Stimulated activated CD4-positive, alpha-beta T cell treated with anti-CD3 and anti-CD28 coated beads, Interleukin-12 subunit alpha, Interleukin-12 subunit beta, amount 100 ng/mL, for 48 hours (primary cell): ENCODE results near the gene CCDC192.
"Not testable (repeated sequence)": the region's sequence is repeated elsewhere in the genome, so short reads cannot be mapped to it uniquely, and the experiment has no call there.

ENCODE experiments used
- DNase-seq, 3 donors: peaks; one replicate each; pipeline ENCODE4 v3.0.0-alpha.2; 2020; ENCODE audit warnings: low read depth in 2 of 3, low spot score in 1 of 3

The CCDC192 gene

GRCh38 chr5:127702926-127703561 is at the start of gene CCDC192:
Gene CCDC192 (plus strand): TSS chr5:127703391. CDS start chr5:127703446, 55 bp downstream.
- no peak for DNase-seq

GRCh38 chr5:127656825-127657224 is 46.4 kb upstream of the CCDC192 start:
- DNase-seq = no peak

GRCh38 chr5:127660047-127660733 is 43.0 kb upstream of the CCDC192 start:
- no peak for DNase-seq

- no peak for DNase-seq
Measured at GRCh38 chr5:127664093-127664492, 39.1 kb upstream of the CCDC192 start.

GRCh38 chr5:127665641-127666040 is 37.5 kb upstream of the CCDC192 start:
- no peak for DNase-seq

GRCh38 chr5:127666043-127666716 is 37.0 kb upstream of the CCDC192 start:
- DNase-seq = no peak

GRCh38 chr5:127667926-127668325 is 35.3 kb upstream of the CCDC192 start:
- DNase-seq = no peak

- DNase-seq = no peak
Measured at GRCh38 chr5:127671218-127671617, 32.0 kb upstream of the CCDC192 start.

- DNase-seq = no peak
Measured at GRCh38 chr5:127673117-127673800, 29.9 kb upstream of the CCDC192 start.

GRCh38 chr5:127676951-127677350 is 26.2 kb upstream of the CCDC192 start:
- DNase-seq = not testable (repeated sequence)

GRCh38 chr5:127679691-127680330 is 23.4 kb upstream of the CCDC192 start:
- DNase-seq = not testable (repeated sequence)

- DNase-seq = no peak
Measured at GRCh38 chr5:127680595-127680994, 22.6 kb upstream of the CCDC192 start.

GRCh38 chr5:127683008-127683407 is 20.2 kb upstream of the CCDC192 start:
- DNase-seq = no peak

GRCh38 chr5:127684726-127685467 is 18.3 kb upstream of the CCDC192 start:
- DNase-seq = no peak

- no peak for DNase-seq
Measured at GRCh38 chr5:127685662-127686061, 17.5 kb upstream of the CCDC192 start.

- DNase-seq = no peak
Measured at GRCh38 chr5:127686424-127686823, 16.8 kb upstream of the CCDC192 start.

- DNase-seq = no peak
Measured at GRCh38 chr5:127694518-127695171, 8.5 kb upstream of the CCDC192 start.

GRCh38 chr5:127695346-127695745 is 7.8 kb upstream of the CCDC192 start:
- DNase-seq = no peak

GRCh38 chr5:127696683-127697082 is 6.5 kb upstream of the CCDC192 start:
- DNase-seq = no peak
